Fibroblast of pulmonary artery (primary cell): ENCODE results near the gene CAND1.

Experiments
- DNase-seq: peaks from one replicate; pipeline ENCODE4 v3.0.0-alpha.2; 2010; ENCODE audit warnings: low read depth
- H3K4me3 ChIP-seq: replicated peaks from 2 replicates; pipeline ENCODE4 v1.5.1; 2011; ENCODE audit warnings: low read depth, mild to moderate bottlenecking, control low read depth, low read length, moderate library complexity
- TF ChIP-seq, protein P1 (sequence below): IDR thresholded peaks from 2 replicates; pipeline ENCODE4 v1.5.1; 2011; ENCODE audit warnings: mild to moderate bottlenecking, control low read depth, low read length, inconsistent platforms; ENCODE audit errors: missing control alignments

The CAND1 gene

GRCh38 chr12:67269633-67270573, 745 bp downstream of the CAND1 start:
- TF ChIP-seq, protein P1, sequence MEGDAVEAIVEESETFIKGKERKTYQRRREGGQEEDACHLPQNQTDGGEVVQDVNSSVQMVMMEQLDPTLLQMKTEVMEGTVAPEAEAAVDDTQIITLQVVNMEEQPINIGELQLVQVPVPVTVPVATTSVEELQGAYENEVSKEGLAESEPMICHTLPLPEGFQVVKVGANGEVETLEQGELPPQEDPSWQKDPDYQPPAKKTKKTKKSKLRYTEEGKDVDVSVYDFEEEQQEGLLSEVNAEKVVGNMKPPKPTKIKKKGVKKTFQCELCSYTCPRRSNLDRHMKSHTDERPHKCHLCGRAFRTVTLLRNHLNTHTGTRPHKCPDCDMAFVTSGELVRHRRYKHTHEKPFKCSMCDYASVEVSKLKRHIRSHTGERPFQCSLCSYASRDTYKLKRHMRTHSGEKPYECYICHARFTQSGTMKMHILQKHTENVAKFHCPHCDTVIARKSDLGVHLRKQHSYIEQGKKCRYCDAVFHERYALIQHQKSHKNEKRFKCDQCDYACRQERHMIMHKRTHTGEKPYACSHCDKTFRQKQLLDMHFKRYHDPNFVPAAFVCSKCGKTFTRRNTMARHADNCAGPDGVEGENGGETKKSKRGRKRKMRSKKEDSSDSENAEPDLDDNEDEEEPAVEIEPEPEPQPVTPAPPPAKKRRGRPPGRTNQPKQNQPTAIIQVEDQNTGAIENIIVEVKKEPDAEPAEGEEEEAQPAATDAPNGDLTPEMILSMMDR = no peak
- H3K4me3 ChIP-seq = peak overlapping the region; percentile 93
- no peak for DNase-seq

GRCh38 chr12:67270622-67271021, 1.5 kb downstream of the CAND1 start:
- peak overlapping the region; percentile 93 for H3K4me3 ChIP-seq
- TF ChIP-seq, protein P1 = no peak
- no peak for DNase-seq

DNA sequence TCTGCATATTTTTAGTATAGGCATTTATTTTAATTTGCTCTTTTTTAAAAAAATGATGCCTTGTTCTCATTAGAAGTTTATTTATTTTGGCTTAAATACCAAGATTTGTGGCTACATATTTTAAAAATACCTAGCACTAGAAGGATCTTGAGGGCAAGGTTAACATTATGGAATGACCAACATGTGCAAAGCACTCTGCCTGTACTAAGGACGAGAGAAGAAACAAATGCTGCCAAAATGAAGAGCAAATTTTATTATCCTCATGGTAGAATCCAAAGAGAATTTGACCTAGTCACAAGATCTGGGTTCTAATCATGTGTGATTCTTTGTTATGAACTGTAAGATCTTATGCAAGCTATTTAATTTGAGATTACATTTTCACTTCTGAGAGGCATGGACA, 2.8 kb downstream of the CAND1 start:
- peak overlapping the region; percentile 93 for H3K4me3 ChIP-seq
- DNase-seq = no peak
- TF ChIP-seq, protein P1 = no peak

DNA sequence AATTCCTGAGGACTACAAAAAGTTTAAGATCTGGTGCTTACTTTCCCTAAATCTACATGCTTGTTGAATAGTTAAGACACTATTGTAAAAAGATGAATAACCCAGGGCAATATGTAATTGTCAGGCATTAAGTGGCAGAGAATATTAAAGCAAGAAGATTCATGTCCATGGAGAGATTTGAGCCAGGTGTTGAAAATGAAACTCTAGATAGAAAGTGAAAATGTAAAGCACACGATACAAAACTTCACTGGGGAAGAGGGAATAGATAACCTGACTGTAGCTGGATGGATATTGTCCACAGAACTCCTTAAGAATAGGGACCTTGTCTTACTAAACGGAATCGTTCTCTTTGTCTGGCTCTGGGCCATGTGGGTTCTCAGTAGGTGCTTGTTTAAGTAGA, 5.0 kb downstream of the CAND1 start:
- no peak overlapping the region for H3K4me3 ChIP-seq
- TF ChIP-seq, protein P1 = no peak
- no peak for DNase-seq

GRCh38 chr12:67275380-67275913, 6.3 kb downstream of the CAND1 start:
- no peak for DNase-seq
- no peak overlapping the region for H3K4me3 ChIP-seq
- TF ChIP-seq, protein P1 = no peak

- H3K4me3 ChIP-seq = no peak overlapping the region
- TF ChIP-seq, protein P1 = no peak
- no peak for DNase-seq
Measured at GRCh38 chr12:67276421-67276820, 7.3 kb downstream of the CAND1 start.
